NCI-H1092 treated with DMSO at 0.1 percent for 48 hours (cell line): ENCODE results near the gene C19orf25.
A peak's percentile ranks its signal among the peaks of the same experiment; 100 is the strongest.

ENCODE experiments used
- DNase-seq: peaks from one replicate; lab custom pipeline; 2025; lab: John Stamatoyannopoulos, UW

Gene C19orf25

GRCh38 chr19:1496714-1497577 lies 17.9 kb upstream of the C19orf25 start:
- DNase-seq: no peak

GRCh38 chr19:1495799-1496713 lies 17.0 kb upstream of the C19orf25 start:
- DNase-seq: no peak

GRCh38 chr19:1495051-1495798 lies 16.2 kb upstream of the C19orf25 start:
- DNase-seq: no peak

GRCh38 chr19:1494115-1494815 lies 15.2 kb upstream of the C19orf25 start:
- DNase-seq: no peak

GRCh38 chr19:1492474-1493006 lies 13.5 kb upstream of the C19orf25 start:
- no peak for DNase-seq

- no peak for DNase-seq
Observed at GRCh38 chr19:1491849-1492170, 12.8 kb upstream of the C19orf25 start.

- no peak for DNase-seq
Observed at GRCh38 chr19:1491114-1491848, 12.3 kb upstream of the C19orf25 start, which contains the start of gene REEP6. TSS of gene REEP6 (plus strand) at chr19:1491181. CDS start at chr19:1491270, 89 bp downstream.

- DNase-seq: peak; percentile 99
Observed at GRCh38 chr19:1490311-1491113, 11.5 kb upstream of the C19orf25 start, which contains the start of gene PCSK4. TSS of gene PCSK4 (minus strand) at chr19:1490350. CDS start at chr19:1490346, 4 bp downstream.

GRCh38 chr19:1489463-1490310 lies 10.7 kb upstream of the C19orf25 start:
- no peak for DNase-seq

GRCh38 chr19:1488282-1488601 lies 9.2 kb upstream of the C19orf25 start:
- no peak for DNase-seq

- DNase-seq: no peak
Observed at GRCh38 chr19:1487576-1488281, 8.7 kb upstream of the C19orf25 start.

- no peak for DNase-seq
Observed at GRCh38 chr19:1486720-1487575, 7.9 kb upstream of the C19orf25 start.

GRCh38 chr19:1483979-1484428 lies 5.0 kb upstream of the C19orf25 start:
- no peak for DNase-seq

GRCh38 chr19:1483131-1483978 lies 4.3 kb upstream of the C19orf25 start:
- DNase-seq: no peak

GRCh38 chr19:1482361-1483130 lies 3.5 kb upstream of the C19orf25 start:
- DNase-seq: no peak
